Measurements from ENCODE around the gene FKBP1A.

The FKBP1A gene

GRCh38 chr20:1392693-1393506 is at the start of gene FKBP1A:
TSS of gene FKBP1A (minus strand) at chr20:1393054. CDS start at chr20:1392998, 56 bp downstream.
- DNase-seq (ENCODE audit: low read depth in 2 of 2): peak; percentile 76 to 87

GRCh38 chr20:1442304-1442703 is 49.5 kb upstream of the FKBP1A start:
- no peak for DNase-seq (ENCODE audit: low read depth in 2 of 2)

- no peak for DNase-seq (ENCODE audit: low read depth in 2 of 2)
These were observed 48.3 kb upstream of the FKBP1A start for GRCh38 chr20:1441133-1441532.

- no peak for DNase-seq (ENCODE audit: low read depth in 2 of 2)
These were observed 47.2 kb upstream of the FKBP1A start for GRCh38 chr20:1440024-1440423.

- no peak for DNase-seq (ENCODE audit: low read depth in 2 of 2)
These were observed 45.5 kb upstream of the FKBP1A start for GRCh38 chr20:1438361-1438760.

- peak; percentile 63 to 70 for DNase-seq (ENCODE audit: low read depth in 2 of 2)
These were observed 44.5 kb upstream of the FKBP1A start for GRCh38 chr20:1437235-1437904.

DNA sequence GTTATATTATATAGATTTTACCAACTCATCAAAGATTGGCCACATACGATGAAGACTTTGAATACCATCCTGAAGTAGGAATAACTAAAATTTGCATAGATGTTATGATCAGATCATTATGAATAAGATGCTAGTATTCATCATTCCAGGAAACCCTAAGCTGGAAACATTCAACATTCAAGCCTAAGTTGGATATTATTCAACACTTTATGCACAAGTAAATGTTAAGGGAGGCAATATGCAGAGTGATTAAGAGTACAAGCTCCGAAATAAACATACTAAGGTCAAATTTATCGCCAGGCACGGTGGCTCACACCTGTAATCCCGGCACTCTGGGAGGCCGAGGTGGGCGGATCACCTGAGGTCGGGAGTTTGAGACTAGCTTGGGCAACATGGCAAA is 43.4 kb upstream of the FKBP1A start:
- no peak for DNase-seq (ENCODE audit: low read depth in 2 of 2)

GRCh38 chr20:1435337-1435699 is 42.5 kb upstream of the FKBP1A start:
- DNase-seq (ENCODE audit: low read depth in 2 of 2): no peak

DNA sequence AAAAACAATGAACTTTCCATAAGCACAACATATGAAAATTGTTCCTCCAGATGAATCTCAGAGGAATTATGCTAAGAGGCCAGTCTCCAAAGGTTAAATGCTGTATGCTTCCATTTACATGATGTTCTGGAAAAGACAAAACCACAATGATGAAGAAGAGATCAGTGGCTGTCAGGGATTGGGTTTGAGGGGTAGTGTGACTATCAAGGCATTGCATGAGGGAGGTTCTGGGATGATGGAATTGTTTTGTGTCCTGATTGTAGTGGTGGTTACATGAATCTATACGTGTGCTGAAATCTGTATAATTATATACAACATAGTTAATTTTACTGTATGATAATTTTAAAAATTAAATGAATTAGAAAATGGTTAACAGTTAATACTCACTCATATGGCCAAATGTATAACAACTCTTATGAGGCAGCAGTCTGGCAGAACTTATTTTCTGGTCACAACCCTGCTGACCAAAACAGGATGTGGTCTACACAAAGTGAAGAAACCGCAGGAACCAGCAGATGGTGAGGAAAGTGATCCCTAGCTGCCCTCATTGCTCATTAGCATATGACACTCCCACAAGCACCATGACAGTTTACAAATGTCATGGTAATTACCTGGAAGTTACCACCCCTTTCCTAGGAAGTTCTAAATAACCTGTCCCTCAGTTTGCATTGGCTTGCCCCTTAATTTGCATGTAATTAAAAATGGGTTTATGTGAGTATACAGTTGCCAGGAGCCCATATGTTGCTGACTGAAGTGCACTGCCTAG is 41.9 kb upstream of the FKBP1A start:
- peak; percentile 20 to 52 for DNase-seq (ENCODE audit: low read depth in 2 of 2)

DNA sequence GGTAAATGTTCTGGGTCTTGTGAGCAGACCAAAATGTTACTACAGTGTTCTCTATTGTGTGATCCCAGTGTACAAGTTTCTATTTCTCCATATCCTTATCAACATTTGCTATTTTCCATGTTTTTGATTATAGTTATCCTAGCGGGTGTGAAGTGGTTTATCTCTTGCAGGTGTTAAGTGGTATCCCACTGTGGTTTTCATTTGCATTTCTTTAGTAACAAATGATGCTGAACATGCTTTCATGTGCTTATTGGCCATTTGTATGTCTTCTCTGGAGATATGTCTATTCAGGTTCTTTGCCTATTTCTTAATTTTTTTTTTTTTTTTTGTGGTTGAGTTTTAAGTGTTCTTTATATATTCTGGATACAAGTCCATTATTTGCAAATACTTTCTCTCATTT is 38.3 kb upstream of the FKBP1A start:
- no peak for DNase-seq (ENCODE audit: low read depth in 2 of 2)

- no peak for DNase-seq (ENCODE audit: low read depth in 2 of 2)
These were observed 37.2 kb upstream of the FKBP1A start for GRCh38 chr20:1430004-1430451.

- no peak for DNase-seq (ENCODE audit: low read depth in 2 of 2)
These were observed 36.4 kb upstream of the FKBP1A start for GRCh38 chr20:1429143-1429728.

- DNase-seq (ENCODE audit: low read depth in 2 of 2): no peak
These were observed 34.7 kb upstream of the FKBP1A start for GRCh38 chr20:1427457-1428054.

DNA sequence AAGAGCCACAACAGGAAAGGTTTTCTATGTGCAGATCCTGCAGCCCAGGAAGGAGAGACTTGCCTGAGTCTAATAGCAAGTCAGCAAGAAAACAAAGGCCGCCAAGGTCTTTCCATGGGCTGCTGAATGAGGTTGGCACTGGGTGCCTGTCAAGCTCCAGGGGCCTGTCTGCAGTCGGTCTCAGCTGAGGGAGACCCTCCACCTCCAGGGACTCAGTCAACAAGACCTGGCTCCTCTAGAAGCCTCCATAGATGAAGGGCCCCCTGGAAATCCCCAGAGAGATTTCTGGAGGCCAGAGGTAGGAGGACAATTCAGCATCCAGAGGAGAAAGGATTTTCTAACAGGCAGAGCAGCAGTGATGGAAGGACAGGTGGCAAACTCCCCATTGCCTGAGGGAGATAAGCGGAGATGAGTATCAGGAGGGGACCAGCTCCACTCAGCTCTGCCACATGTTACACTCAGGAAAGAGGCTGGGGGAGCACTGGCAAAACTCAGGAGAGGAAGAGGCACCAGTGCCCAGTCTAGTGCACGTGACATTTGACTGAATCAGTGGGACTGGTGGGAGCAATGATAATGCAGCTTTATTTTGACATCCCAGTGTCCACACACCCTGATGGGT is 33.5 kb upstream of the FKBP1A start:
- DNase-seq (ENCODE audit: low read depth in 2 of 2): no peak

DNA sequence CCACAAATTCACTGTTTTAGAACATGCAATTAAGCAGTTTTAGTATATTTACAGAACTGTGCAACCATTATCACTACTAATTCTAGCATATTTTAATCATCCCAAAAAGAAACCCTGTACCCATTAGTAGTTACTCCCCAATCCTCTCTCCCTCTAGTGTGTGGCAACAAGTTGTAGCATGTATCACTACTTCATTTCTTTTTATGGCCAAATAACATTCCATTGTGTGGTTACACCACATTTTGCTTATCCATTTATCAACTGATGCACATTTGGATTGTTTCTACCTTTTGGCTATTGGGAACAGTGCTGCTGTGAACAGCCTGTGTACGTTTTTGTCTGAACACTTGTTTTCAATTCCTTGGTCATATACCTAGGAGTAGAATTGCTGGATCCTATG is 31.5 kb upstream of the FKBP1A start:
- DNase-seq (ENCODE audit: low read depth in 2 of 2): no peak

DNA sequence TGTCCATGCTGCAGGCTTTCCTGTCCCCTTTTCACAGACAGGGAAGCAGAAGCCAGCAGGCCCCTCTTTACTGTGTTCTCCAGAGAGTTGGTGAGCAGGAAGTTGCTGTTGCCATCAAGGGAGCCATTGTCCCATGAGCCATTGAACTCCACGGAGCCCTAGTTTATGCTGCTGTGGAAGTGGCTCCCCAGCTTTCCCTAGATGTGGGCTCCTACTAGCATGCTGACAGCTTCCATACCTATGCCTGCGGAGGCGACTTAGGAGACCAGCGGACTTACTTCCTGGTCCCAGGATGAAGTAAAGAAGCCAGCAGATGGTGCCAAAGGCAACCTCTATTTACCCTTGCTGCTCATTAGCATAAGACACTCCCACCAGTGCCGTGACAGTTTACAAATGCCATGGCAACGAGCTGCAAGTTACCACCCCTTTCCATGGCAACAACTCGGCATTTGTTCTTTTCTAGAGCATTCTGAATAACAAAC is 30.8 kb upstream of the FKBP1A start:
- DNase-seq (ENCODE audit: low read depth in 2 of 2): no peak

- DNase-seq (ENCODE audit: low read depth in 2 of 2): no peak
These were observed 30.4 kb upstream of the FKBP1A start for GRCh38 chr20:1423206-1423605.

DNA sequence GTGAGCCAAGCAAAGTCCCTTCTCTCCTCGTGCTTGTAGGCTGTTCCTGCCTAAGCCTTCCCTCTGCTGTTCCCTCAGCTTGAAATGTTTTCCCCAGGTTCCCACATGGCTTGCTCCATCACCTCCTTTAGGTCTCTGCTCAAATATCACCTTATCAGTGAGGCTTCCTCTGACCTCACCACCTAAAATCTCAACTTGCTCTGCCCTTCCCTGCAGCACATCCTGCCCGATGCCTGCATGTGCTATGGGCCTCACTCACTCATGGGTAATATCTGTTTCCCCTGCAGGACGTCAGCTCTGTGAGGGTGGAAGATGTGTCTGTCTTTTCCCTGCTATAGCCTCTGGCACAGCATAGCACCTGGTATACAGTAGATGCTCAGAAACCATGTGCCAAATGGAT is 29.9 kb upstream of the FKBP1A start:
- DNase-seq (ENCODE audit: low read depth in 2 of 2): no peak

GRCh38 chr20:1420066-1420465 is 27.2 kb upstream of the FKBP1A start:
- no peak for DNase-seq (ENCODE audit: low read depth in 2 of 2)

- DNase-seq (ENCODE audit: low read depth in 2 of 2): no peak
These were observed 25.5 kb upstream of the FKBP1A start for GRCh38 chr20:1418350-1418749.

GRCh38 chr20:1417790-1418189 is 24.9 kb upstream of the FKBP1A start:
- DNase-seq (ENCODE audit: low read depth in 2 of 2): no peak
